GM18909 (cell line): ENCODE measurements around the gene KBTBD13.

Experiments
- ATAC-seq: cut with Tn5 transposase; IDR thresholded peaks from one replicate; pipeline ENCODE4 v1.9.1; 2021; ENCODE audit warnings: mild to moderate bottlenecking; ENCODE audit not compliant: unreplicated experiment, poor library complexity

Gene KBTBD13

DNA sequence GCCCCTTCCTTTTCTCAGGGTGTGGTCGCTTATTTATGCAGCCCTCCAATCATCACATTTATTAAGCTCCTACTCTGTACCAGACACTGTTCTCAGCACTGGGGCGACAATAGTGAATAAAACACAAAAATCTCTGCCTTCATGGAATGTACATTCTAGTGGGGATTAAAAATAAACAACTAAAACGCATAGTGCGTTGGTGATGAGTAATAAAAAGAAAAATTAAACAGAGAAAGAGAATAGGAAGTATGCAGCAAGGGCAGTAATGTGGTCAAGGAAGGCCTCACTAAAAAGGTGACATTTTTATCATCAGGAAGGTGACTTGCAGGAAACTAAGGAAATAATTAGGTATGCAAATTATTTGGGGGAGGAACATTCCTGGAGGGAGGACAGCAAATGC, 26.3 kb upstream of the KBTBD13 start:
- ATAC-seq = no peak

DNA sequence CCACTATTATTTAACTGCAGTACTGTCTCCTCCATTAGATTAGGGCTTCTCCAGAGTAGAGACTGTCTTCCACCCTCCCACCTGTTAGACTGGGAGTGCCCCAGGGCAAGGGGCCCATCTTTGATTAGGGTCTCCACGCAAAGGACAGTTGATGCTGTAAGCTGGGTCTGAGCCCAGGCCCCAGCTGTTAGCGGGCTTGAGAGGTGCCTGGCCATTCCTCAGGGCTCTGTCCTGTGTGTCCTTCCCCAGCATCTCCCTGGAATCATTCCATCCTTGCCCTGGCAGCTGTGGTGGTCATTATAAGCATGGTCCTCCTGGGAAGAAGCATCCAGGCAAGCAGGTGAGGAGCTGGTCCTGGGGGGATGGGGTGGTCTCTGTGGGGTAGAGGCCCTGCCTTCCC, 25.3 kb upstream of the KBTBD13 start:
- no peak for ATAC-seq

DNA sequence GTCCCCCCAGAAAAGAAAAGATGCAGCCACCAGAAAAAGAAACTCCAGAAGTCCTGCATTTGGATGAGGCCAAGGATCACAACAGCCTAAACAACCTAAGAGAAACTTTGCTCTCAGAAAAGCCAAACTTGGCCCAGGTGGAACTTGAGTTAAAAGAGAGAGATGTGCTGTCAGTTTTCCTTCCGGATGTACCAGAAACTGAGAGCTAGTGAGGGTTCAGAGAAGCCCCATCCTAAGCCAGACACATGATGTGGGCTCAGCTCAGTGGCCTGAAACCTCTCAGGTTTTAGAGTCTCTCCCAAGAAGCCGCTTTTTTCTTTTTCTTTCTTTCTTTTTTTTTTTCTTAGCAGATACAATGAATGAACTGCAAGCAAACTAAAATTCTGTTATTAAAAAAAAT, 23.6 kb upstream of the KBTBD13 start:
- ATAC-seq = no peak

DNA sequence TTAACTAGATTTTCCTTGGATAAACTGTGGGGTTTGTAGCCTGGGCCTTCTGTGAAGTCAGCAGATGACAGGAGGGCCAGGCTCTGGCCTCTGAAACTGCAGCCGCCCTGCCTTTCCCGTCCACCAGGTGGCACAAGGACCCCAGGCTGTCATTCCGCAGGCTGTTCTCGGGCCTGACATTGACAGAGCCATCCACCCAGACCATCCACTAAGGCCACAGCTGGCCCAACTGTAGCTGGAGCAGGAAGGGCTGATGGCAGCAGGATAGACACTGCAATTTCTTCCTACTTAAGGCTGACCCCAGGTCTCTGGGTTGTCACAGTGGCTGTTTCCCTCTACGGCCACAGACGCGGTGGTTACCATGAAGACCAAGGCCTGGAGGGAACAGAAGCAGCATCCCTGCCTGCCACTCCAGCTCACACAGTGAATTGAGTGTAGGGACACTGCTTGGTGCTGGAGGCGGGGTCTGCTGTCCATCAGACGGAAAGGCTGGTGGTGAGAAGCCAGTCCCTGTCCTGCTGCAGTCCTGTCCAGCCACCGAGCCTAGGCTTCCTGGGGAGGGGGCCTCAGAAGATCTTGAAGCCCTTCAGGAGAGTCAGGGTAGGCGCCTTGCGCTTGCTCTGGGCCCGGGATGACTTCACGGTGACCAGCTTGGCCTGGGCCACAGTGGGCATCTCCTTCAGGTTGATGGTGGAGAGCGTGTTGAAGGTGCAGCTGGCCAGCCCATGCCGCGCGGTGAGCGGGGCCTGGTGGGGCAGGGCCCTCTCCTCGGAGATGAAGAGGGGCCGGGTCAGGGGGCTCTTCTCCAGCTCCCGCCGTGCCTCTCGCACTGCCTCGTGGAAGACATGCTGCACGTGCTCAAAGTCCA, 22.0 kb upstream of the KBTBD13 start:
- ATAC-seq = peak; percentile 49

DNA sequence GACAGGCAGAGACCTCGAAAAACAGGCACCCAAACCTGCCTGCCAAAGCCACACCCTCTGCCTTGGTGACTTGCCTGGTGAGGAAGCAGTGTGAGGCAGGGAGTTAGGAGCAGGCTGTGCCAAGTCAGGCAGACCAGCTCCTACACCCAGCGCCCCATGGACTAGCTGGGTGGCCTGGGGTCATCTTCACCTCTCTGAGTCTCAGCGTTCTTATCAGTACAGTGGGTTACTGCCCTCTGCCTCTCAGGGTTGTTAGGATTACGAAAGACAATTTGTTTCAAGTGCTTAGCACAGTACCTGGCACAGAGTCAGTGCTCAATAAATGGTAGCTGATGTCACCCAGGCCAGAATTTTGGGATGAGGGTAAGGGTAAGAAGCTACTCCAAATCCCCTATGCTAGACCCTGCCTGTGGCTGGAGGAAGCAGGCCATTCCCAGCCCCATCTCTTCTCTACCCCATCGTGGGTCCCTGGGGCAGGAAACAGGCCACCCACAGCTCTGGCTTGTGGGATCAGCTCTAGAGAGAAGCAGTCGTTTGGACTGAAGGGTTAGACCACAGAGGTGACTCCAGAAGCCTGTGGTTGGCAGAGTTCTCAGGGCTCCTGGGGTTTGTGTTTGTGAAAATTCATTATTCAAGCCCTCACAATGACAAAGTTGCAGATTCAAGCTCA, 21.2 kb upstream of the KBTBD13 start:
- ATAC-seq = no peak

DNA sequence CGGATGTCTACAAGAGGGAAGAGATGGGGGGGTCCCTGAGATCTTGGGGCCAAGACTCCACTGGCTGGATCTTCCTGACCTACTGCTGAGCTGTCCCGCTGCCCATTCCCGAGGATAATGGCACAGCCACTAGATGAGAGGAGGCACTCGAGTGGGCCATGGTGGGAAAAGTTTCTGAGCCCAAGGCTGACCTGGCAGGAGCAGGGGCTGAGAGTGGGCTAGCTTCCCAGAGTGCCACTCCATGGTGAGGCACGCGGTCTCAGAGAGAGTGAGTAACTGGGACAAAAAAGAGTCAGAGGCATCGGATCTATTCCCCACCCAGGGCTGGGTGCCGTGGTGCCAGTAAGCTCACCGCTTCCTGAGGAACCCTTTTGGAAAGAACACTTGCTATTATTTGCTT, 20.4 kb upstream of the KBTBD13 start:
- no peak for ATAC-seq

DNA sequence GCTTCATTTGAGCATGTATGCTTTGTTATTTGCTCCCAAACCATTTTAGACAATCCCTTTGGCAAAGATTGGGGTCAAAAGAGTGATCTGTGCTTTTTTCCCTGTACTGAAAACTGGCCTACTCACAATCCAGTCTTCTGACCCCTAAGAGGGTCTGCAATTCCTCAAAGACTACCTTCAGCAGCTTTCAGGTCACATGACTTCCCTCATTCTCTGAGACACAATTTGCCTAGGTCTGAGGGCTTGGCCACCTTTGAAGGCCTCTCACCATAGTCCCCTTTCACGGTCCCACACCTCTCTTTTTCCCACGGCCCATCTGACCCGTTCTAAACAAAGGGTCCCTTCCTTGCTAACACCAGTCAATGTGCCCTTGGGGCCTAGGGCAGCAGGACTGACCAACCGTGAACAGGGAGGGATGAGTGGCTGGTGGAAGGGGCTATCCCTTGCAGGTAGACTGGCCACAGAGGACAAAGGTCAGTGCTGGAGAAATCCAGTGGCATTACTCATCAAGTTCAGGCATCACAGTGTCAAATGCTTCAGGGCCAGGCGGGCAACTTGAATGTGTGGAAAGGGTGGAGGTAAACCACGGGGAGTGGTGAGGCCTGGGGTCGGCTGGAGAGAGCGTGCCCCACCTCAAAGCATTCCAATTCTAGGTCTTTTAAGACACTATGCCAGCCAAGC, 19.5 kb upstream of the KBTBD13 start:
- no peak for ATAC-seq

DNA sequence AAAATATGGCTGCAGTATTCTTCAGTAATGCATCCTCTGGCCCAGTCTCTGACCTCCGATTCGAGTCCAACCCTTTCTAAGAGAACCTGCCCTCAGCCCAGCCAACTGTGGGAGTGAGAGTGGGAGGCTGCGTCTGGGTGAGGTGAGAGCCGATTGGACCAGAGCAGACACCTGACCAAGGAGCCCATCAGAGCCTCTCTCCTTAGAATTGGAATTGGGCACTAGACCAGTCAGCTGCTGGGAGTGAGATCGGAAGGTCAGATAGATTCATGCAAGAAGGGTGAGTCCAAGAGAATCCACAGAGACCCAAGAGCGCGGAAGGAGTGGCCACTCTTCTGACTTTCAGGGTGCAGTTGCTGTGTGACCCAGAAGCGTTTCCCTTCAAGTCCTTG, 19.0 kb upstream of the KBTBD13 start:
- no peak for ATAC-seq

DNA sequence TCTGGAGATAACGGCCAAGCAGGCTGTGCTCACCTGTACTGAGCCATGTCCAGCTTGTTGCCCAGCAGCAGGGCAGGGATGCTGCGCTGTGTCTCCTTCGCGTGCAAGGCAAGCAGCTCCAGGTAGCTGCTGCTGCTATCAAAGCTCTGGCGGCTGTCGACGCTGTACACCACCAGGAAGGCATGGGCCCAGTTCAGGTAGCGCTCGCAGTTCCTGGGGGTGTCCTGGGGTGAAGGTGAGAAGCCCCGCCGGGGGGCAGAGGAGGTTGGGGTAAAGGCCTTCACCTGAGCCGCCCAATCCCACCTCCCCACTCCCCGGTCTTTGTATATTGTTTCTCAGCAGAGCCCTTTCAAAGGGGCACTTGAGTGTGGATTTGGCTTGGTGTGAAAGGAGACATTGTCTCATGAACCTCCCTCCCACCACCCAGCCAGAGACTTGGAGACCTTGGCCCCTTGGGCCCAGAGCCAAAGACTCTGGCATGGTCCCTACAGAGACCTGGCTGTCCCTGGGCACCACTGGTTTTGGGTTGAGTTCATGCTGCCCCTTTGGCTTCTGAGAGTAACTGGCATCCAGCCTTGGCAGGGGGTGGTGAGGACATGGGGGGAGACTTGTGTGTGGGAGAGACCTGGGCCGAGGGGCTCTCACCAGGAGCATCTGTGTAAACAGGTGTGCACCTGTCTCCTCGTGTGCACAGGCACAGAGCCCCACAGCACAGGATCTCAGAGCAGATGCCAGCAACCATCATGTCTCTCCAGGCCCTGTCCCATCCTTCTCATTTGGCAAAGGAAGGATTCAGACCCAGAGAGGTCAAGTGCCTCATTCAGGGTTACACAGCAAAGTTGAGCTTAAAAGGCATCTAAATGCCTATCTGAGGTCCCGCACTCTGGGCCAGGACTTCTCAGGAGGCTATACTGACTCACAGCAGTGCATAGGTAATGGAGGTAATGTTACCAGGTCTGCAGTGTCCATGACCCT, 17.9 kb upstream of the KBTBD13 start:
- no peak for ATAC-seq

DNA sequence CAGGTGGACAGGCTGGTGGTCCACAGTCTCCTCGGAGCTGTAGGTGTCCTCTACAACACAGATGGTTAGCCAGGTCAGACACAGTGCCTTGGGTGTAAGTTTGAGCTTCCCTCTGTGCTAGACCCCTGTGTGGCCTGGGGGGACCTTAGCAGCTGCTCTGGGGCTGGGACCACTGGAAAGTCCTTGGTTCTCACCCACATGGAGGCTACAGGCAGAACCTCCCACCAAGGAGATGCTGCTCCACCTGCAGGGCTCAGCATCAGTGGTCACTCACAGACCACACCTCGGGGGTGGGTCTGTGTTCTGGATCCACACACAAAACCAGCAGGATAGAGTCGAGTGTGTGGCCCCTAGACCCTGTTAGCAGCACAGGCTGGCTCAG, 17.2 kb upstream of the KBTBD13 start:
- no peak for ATAC-seq

DNA sequence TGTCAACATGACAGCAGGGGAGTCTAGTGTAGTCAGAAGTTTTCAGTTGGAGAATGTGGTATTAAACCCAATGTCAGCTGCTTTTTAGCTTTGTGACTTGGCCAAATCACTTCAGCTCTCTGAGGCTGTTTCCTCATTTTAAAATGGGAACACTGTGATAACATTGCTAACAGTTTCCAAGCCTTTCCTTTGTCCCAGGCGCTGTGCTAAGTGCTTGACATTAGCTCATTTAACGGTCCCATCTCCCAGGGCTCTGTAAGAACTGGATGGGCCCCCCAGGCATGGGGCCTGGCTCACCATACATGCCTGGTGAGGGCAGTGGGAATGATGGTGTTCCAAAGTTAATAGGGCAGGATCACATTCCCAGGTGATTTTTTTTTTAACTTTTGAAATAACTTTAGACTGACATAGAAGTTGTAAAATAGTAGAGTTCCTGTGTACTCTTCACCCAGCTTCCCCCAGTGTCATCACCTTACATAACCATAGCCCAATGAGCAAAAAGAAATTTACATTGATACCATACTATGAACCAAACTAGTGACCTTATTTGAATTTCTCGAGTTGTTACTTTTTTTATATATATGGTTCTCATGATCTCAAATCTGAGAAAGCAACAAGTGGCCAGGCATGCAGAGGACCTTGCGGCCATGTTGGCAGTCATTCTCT, 16.5 kb upstream of the KBTBD13 start:
- ATAC-seq = no peak

DNA sequence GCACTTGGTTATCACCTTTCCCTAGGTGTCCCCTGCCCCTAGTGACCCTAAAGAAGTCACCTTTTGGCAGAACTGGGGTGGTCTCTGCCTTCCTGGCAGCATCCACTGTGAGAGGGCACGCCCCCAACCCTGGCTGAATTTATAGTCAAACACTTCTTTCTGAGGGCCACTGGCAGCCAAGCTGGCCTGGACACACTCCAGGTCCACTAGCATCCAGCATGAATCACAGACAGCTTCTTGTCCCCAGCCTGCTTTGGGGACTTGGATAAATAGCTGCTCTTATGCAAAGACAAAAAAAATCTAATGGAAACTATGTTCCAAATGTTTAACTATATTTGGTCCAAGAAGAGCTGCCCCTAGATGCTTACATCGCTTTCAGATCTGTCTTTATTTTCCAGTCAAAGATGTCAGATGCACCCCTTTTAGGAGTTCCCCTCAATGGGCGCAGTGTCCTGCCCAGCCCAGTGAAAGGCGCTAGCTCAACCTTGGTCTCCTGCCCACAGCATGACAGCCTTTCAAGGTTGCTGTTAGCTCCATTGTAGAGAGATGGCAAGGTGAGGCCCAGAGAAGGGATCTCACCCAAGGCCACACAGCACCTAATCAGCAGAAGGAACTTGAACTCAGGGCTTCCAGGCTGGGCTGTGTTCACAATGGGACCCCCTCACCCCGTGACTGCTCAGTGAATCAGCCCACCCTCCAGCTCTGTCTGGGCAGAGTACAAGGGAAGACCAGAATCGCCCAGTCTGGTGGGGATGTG, 15.7 kb upstream of the KBTBD13 start:
- no peak for ATAC-seq

DNA sequence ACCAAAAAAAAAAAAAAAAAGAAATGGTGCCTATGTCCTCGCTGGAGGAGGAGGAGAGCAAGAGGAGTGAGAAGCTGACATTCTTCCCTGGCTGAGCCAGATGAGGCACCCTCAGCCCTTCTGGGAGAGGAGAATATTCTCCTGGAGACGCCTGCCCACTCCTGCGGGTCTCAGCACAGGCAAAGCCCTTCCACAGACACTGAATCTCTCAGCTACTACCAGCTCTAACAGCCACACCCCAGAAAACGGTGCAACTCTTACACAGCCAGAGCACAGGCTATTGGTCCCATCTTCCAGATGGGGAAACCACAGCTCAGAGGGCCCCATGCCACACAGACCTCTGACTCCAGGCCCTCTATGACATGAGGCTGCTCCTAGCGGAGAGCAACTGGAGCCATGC, 14.5 kb upstream of the KBTBD13 start:
- ATAC-seq = no peak

DNA sequence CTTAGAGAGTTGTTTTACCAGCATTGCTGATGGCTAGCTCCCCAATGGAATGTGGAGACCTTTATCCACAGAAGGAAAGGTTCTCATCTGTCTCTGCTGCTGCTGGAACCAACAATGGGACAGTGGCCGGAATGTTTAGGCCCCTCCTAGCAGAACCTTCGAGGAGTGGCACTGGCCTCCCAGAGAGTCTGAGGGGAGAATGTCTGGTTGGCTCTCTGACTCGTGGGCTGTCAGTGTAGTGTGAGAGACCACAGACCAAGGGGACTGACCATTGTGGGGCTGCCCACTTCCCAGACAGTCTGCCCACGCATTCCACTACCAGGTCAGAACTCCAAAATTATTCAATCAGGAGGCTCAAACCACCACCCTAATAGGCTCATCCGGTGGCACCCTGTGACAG, 13.8 kb upstream of the KBTBD13 start:
- no peak for ATAC-seq

DNA sequence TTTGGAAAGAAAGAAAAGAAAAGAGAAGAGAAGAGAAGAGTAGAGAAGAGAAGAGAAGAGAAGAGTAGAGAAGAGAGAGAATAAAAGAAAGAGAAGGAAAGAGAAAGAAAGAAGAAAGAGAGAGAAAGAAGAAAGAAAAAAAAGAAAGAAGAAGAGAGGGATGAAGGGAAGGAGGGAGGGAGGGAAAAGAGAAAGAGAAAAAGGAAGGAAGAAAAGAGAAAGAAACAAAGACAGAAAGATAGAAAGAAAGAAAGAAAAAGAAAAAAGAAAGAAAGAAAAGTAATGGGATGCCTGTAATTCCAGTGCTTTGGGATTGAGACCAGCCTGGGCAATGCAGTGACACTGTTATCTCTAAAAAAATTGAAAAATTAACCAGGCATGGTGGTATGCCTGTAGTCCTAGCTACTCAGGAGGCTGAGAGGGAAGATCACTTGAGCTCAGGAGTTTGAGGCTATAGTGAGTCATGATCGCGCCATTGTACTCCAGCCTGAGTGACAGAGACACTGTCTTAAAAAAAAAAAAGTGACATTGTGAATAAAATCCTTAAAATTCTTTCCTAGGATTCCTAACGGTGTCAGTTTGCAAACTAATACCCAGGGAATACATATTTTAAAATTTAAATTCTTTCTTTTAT, 10.4 kb upstream of the KBTBD13 start:
- no peak for ATAC-seq

DNA sequence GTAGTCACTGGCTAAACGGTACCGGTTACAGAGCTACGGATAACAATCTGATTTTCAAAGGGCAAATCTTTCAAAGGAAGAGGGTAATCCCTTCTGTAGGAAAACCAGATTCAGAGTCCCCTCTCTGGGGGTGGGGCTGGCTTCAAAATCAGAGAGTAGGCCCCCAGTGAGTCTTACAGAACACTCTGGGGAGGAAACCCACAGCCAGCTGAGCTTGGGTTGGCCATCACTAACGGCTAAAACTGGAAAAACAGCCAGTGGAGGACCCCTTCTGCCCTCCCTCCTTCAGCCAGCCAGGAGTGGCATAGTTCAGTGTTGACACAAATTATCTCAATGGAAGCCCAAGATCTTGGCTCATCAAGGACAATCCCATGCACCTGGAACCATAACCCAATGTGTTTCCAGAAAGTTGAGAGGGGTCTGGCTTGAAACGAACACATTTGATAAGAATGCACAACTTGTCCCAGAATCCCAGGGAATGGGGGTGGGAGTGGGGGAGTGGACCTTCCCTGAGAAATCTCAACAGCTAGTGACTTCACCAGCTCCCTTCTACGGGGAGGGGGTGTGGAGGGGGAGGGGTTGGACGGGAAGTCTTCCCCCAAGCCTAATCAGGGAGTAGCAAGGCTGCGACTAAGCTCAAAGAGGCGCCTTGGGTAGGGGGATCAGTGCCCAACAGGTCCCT, 9.8 kb upstream of the KBTBD13 start:
- no peak for ATAC-seq

DNA sequence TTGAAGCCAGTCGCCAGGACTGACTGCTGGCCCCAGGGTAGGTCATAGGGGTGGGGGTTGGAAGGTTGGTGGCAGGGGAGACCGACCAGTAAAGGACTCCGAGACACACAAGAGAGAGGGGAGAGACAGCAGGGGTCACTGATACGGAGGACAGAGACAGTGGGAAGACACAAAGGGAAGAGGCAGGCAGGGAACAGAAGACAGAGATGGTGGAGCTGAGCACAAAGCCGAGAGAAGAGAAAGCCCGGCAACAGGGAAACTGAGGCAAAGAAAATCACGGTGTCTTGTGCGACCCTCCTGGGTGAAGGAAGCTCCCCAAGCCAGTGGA, 9.3 kb upstream of the KBTBD13 start:
- no peak for ATAC-seq
